GM18858 (cell line): ENCODE results near the gene FTCD.

Experiments used
- ATAC-seq: cut with Tn5 transposase; IDR thresholded peaks from one replicate; pipeline ENCODE4 v1.9.1; 2021; ENCODE audit not compliant: unreplicated experiment

FTCD gene

GRCh38 chr21:46094401-46095082 lies 60.8 kb downstream of the FTCD start:
- no peak for ATAC-seq

- no peak for ATAC-seq
Measured at GRCh38 chr21:46093668-46094400, 61.5 kb downstream of the FTCD start.

- ATAC-seq = no peak
Measured at GRCh38 chr21:46092811-46093667, 62.3 kb downstream of the FTCD start.

GRCh38 chr21:46092026-46092764 lies 63.2 kb downstream of the FTCD start:
- ATAC-seq = no peak

- ATAC-seq = no peak
Measured at GRCh38 chr21:46091631-46092025, 63.8 kb downstream of the FTCD start.

GRCh38 chr21:46091118-46091517 lies 64.3 kb downstream of the FTCD start:
- ATAC-seq = no peak

GRCh38 chr21:46089285-46089684 lies 66.1 kb downstream of the FTCD start:
- ATAC-seq = no peak

GRCh38 chr21:46088189-46088588 lies 67.2 kb downstream of the FTCD start:
- no peak for ATAC-seq

GRCh38 chr21:46087641-46088040 lies 67.7 kb downstream of the FTCD start:
- ATAC-seq = no peak
